Brain microvascular endothelial cell (primary cell): ENCODE data around the gene C20orf173.
A peak's percentile ranks its signal among the peaks of the same experiment; 100 is the strongest.

Experiments used
- DNase-seq: peaks from one replicate; pipeline ENCODE4 v3.0.0-alpha.2; 2020
- H3K27ac ChIP-seq: fragments of 250-450 bp; sonication (Bioruptor Pico); 2 replicates; pipeline ENCODE4 v1.5.1; 2020; ENCODE audit warnings: mild to moderate bottlenecking, moderate library complexity
- H3K27me3 ChIP-seq: fragments of 250-450 bp; sonication (Bioruptor Pico); replicated peaks from 2 replicates; pipeline ENCODE4 v1.5.1; 2020; ENCODE audit warnings: mild to moderate bottlenecking
- H3K36me3 ChIP-seq: fragments of 250-450 bp; sonication (Bioruptor Pico); replicated peaks from 2 replicates; pipeline ENCODE4 v1.5.1; 2020; ENCODE audit warnings: mild to moderate bottlenecking
- H3K4me3 ChIP-seq: 2 replicates; pipeline ENCODE4 v1.5.1; 2011; ENCODE audit warnings: low read depth, mild to moderate bottlenecking, control low read depth, low read length, moderate library complexity
- CTCF ChIP-seq: IDR thresholded peaks from 2 replicates; pipeline ENCODE4 v1.5.1; 2011; ENCODE audit warnings: low read depth, mild to moderate bottlenecking, moderate library complexity, low read length, control low read depth, inconsistent platforms; ENCODE audit errors: missing control alignments
- in situ Hi-C: cut with HindIII; loops from 2 replicates; pipeline ENCODE4 v1.10.0; 2017; ENCODE audit warnings: low sequenced_read_pairs, low pct_ligation_motif_present

C20orf173 gene

GRCh38 chr20:35492352-35492751 is 37.1 kb downstream of the C20orf173 start:
- no peak for TF ChIP-seq CTCF
- DNase-seq, result no peak
- Histone ChIP-seq H3K4me3 (no peak overlapping the region), H3K27me3 (no peaks in the 10 kb centered on the region), H3K36me3 (peaks cover 58% of the 10 kb centered on the region), H3K27ac (no peak overlapping the region)
- in situ Hi-C loops, result no loop called here

- Histone ChIP-seq H3K27ac (no peak overlapping the region), H3K27me3 (no peaks in the 10 kb centered on the region), H3K4me3 (no peak overlapping the region), H3K36me3 (peaks cover 53% of the 10 kb centered on the region)
- DNase-seq, result peak; percentile 35
- no peak for TF ChIP-seq CTCF
- in situ Hi-C loops, result no loop called here
These were observed 37.6 kb downstream of the C20orf173 start for GRCh38 chr20:35491823-35492222.

DNA sequence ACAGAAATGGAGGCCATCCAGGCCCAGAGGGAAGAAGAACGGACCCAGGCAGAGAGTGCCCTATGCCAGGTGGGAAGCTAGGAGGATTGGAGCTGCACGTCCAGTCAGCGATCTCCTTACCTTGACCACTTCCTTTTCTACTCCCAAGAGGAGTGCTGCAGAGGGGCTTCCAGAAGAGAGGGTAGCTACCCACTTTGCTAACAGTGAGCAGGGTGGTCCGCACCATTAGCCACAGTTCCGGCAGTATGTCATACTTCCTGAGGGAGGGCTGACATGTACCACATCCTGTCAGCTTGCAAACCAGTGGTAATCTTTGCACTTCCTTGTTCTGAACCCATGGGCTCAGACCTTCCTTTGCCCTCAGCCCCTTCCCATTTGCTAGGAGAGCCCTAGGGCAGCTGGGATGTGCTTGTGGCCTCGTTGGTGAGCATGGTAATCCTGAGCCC is 38.7 kb downstream of the C20orf173 start:
- DNase-seq, result no peak
- Histone ChIP-seq H3K36me3 (peaks cover 45% of the 10 kb centered on the region), H3K4me3 (no peak overlapping the region), H3K27me3 (no peaks in the 10 kb centered on the region), H3K27ac (no peak overlapping the region)
- no peak for TF ChIP-seq CTCF
- in situ Hi-C loops, result no loop called here

- Histone ChIP-seq H3K27ac (no peak overlapping the region), H3K36me3 (peaks cover 36% of the 10 kb centered on the region), H3K4me3 (no peak overlapping the region), H3K27me3 (no peaks in the 10 kb centered on the region)
- DNase-seq, result no peak
- in situ Hi-C loops, result no loop called here
- no peak for TF ChIP-seq CTCF
These were observed 39.7 kb downstream of the C20orf173 start for GRCh38 chr20:35489717-35490116.

DNA sequence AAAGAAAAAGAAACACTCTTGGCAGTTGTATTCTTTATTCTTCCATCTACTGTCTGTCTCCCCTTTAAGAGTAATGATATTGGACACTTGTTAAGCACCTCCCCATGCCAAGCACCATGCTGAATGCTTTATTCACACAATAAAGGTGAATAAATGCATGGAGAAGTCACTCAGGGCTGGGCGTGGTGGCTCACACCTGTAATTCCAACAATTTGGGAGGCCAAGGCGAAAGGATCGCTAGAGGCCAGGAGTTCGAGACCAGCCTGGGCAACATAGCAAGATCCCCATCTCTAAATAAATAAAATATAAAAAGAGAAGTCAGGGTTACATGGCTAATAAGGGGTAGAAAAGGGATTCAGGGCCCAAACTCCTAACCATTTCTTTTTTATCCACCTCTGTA is 42.0 kb downstream of the C20orf173 start:
- DNase-seq, result no peak
- TF ChIP-seq CTCF, result no peak
- no peak overlapping the region for H3K4me3 ChIP-seq
- peaks cover 18% of the 10 kb centered on the region for H3K36me3 ChIP-seq
- no peaks in the 10 kb centered on the region for H3K27me3 ChIP-seq
- H3K27ac ChIP-seq, result no peak overlapping the region
- in situ Hi-C loops, result no loop called here

- no peaks in the 10 kb centered on the region for H3K27me3 ChIP-seq
- H3K36me3 ChIP-seq, result peaks cover 47% of the 10 kb centered on the region
- no peak overlapping the region for H3K4me3 ChIP-seq
- no peak overlapping the region for H3K27ac ChIP-seq
- DNase-seq, result no peak
- no peak for TF ChIP-seq CTCF
- in situ Hi-C loops, result no loop called here
These were observed 49.7 kb downstream of the C20orf173 start for GRCh38 chr20:35479798-35480197.
